HL-60 (cell line): Measurements from ENCODE around the gene GPN1.

Experiments used
- CTCF ChIP-seq: IDR thresholded peaks from one replicate; pipeline ENCODE4 v1.5.1; 2011; ENCODE audit warnings: low read length, control low read depth, inconsistent platforms; ENCODE audit not compliant: insufficient read depth
- POLR2AphosphoS5 ChIP-seq: IDR thresholded peaks from 2 replicates; pipeline ENCODE4 v1.6.1; 2012; ENCODE audit warnings: low read depth
- REST ChIP-seq: IDR thresholded peaks from 2 replicates; pipeline ENCODE4 v1.6.1; 2012; ENCODE audit warnings: low read depth; ENCODE audit not compliant: insufficient replicate concordance
- SPI1 ChIP-seq: IDR thresholded peaks from 2 replicates; pipeline ENCODE4 v1.6.1; 2012; ENCODE audit warnings: low read depth, mild to moderate bottlenecking, borderline replicate concordance

- TF ChIP-seq CTCF: no peak
- no peak for TF ChIP-seq POLR2AphosphoS5
- no peak for TF ChIP-seq SPI1
- TF ChIP-seq REST: no peak
These were observed 22.2 kb downstream of the GPN1 start for GRCh38 chr2:27651056-27651455.
